GM18526 (cell line): ENCODE results near the gene NME7.

Source experiments
- POLR2A ChIP-seq: IDR thresholded peaks from 3 replicates; pipeline ENCODE4 v1.6.1; 2011; ENCODE audit not compliant: insufficient read length; ENCODE audit errors: extremely low read depth

Gene NME7

DNA sequence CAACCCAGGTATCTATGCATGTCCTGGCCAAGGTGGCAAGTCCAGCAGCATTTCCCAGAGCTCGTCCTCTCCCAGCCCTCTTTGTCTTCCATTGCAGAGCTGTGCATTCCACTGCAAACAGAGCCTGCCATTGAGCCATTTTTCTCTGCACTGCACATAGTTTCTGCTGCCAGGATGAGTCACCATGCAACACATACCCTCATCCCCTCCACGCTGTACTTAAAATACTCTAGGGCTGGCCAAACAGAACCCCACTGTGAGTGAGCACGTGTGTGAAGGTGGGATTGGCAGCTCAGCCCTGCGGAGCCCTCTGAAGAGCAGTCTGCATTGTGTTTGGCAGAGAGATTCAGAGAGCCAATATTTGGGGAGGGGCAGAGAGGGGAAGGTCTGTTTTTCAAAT is 265.0 kb downstream of the NME7 start:
- TF ChIP-seq POLR2A: no peak

DNA sequence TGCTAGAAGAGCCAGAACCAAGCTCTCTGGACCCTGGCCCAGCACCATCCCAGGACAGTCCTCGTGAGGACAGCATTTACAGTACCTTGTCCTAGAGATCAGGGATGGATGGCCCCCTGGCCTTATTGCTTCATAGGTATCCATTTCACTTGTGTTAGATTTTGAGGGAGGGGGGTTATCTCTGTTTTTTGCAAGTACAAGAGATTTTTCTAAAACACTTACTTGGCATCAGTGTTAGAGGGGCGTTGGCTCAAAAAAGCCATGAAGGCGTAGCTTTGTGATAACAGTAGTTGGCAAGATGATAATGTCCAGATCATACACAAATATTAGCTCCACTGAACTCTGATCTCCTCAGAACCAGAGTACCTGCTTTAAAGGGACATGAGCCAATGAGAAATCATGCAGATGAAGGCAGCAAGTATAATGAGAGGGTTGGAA is 266.9 kb downstream of the NME7 start:
- no peak for TF ChIP-seq POLR2A

DNA sequence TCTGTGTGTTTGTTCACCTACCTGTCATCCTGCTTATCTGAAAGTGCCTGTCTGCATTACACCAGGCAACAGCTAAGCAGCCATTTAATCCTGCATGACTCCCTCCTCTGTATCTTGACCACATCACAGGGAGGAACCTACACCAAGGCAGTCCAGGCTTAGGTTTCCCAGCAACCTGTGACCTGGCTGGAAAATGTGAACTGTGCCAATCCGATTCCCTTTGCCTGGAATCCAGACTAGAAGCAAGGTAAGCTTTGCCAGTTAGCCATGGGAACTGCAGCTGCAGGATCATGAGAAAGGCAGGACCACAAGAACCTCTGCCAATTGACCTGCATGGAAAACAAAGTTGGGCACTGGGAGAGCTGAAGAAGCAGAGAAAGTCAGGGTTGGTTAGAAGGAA is 267.4 kb downstream of the NME7 start:
- TF ChIP-seq POLR2A: no peak

DNA sequence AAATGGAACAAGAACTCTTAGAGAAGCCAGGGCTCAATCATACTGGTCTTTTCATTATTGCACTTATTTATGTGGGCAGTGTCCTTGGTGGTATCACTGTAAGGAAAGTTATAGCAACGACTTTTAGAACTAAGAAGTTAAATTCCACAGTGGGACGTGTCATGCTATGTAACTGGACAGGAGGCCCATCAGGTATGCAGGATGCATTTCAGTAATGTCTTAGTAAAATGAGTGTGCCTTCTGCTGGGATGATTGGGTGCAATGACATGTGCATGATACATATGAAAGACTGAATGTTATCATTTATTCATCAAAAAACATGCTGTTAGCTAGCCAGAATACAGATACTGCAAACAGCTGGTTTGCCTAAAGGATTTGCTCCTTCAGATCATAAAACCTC is 268.0 kb downstream of the NME7 start:
- no peak for TF ChIP-seq POLR2A

DNA sequence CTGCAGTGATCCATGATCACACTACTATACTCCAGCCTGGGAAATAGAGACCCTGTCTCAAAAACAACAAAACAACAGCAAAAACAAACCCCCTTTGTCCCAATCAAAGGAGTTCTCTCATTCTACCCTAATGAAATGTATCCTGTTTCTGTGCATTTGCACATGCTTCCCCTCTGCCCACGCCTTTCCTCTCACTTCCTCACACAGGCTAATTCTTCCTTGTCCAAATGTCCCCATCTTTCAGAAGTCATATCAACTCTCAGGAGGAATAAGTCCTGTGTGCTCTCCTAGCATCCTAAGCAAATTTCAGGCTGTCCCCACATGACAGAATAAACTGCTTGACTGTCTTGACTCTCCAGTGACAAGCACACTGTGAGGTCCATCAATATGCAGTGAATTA is 269.2 kb downstream of the NME7 start:
- TF ChIP-seq POLR2A: no peak

DNA sequence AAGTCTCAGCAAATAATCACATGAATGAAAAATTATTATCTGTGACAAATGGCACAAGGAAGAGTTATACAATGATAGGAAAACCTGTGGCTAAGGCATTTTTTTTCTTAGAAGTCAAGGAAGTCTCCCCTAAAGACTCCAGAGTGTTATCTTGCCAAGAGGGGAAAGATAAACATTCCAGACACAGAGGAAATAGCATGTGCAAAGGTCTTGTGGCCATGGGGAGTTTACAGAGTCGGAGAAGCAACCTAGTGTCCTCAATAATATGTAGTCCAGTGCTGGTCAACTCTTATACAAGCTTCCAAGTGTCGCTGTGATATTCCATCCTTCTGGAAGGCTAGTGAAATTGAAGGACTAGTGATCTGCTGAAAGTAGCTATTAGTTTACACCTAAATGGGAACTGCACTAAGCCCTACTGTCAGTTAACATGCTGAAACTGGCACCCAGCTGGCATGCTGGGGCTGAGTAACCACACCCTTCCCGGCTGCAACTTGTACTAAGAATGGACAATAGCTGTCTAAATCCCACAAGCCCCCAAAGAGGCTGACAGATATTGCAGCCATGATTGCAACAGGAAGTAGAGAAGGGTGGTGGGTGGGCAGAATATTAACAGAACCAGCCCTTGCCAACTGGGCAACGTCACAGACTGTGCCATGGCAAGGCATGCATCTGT is 272.6 kb downstream of the NME7 start:
- no peak for TF ChIP-seq POLR2A

DNA sequence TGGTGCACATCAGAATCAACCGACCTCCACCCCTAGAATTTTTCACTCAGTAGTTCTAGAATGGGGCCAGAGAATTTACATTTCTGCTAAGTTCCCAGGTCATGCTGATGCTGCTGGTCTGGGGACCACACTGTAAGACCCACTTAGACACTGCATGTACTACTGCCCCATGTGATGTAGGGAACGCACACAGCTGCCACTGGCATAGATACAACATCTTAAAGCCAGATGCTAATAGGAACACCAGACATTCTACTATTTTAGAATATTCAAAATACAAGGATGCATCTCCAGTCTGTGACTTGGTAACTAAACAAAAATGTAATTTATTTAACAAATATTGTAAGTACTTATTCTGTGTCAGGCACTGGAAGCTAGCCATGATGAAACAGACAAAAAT is 275.2 kb downstream of the NME7 start:
- no peak for TF ChIP-seq POLR2A

DNA sequence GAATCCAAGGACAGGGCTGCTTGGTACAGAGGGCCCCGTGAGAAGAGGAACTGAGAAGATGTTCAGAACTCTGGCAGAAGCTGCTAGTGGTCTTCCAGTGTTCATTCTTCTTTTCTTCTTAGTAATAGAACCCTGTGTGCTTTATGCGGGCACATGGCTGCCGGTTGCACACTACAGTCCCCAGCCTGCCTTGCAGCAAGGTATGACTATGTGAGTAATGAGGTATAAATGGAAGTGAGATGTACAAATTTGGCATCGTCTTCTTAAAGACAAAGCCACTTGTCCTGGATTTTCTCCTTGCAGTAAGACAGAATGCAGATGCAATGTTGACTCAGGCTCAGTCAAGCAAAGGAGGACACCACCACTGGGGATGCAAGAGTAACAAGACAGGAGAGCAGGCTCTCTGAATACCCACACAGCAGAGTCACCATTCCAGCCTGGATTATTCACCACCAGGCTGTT is 276.1 kb downstream of the NME7 start:
- TF ChIP-seq POLR2A: no peak

DNA sequence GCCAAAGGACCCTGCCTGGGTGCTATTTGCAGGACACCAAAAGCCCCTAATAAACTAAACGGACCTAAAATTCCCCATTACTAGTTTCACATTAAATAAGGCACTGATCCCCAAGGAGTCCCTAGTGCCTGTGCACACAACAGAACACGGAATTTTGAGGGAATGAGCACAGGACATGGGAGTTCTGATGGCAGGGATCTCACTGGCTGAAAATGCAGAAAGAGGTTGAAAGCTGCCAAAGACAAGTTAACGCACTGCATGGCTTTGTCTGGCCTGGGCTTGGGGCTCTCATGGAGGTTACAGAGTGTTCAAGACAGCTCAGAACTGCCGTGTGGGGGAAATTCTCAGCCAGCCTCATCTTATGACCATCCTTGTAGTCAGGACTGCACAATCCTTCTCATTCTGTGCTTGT is 276.7 kb downstream of the NME7 start:
- no peak for TF ChIP-seq POLR2A

DNA sequence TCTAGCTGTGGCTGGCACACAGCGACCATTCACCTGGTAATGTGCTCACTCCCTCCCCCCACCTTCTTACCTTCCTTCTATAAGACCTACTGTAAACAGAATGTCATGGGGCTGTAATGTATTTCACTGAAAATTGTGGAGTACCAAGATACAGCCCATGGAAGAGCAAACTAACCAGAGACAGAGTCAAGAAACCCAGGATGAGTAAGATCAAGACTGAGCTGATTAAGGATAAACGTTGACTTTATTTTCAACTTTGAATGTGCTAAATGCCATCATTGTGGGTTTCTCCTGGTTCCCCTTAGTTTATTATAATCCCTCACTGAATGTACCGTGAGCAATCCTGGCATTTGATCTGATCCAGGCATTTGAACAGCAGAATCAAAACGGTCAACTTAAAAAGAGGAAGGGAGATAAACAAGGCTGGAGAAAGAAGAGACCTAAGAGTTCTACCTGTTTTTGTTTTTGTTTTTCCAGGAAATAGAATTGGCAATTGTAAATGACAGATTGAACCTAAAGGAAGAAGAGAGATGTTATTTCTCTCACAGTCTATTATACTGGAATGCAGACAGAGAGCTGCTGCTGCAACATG is 277.2 kb downstream of the NME7 start:
- no peak for TF ChIP-seq POLR2A

DNA sequence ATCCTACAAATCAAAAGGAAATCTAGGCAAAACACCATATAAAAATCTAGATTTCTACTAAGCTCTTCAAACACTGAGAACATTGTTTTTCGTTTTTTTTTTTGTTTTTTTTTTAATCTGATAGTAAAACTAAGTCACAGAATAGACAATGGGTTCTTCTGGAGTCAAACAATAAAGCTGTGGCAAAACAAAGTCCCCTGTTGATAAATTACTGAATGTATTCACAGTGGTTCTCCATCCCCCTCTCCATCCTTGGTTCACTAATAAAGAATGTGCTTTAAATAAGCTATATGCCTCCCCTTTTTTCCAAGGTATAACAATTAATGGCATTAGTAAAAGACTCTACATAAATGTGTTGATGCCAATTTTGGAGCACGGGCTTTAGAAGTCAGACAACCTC is 277.8 kb downstream of the NME7 start:
- no peak for TF ChIP-seq POLR2A

DNA sequence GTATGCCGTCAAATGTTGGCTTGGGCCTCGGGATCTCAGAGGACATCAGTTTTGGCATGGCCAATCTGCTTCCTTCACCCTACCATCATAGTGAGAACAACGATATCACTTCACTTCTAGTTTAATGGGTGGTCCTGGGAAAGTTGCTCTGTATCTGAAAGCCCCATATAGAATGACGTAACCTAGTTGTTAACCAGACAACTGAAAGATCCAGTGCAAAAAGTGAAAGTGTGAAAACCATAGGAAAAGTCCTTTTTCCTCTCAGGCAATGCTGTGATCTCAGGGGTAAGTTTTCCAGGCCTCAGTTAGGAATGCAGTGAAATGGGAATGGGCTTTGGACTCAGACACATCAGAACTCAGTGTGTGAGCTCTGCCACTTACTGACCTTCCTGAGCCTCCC is 279.7 kb downstream of the NME7 start:
- no peak for TF ChIP-seq POLR2A

DNA sequence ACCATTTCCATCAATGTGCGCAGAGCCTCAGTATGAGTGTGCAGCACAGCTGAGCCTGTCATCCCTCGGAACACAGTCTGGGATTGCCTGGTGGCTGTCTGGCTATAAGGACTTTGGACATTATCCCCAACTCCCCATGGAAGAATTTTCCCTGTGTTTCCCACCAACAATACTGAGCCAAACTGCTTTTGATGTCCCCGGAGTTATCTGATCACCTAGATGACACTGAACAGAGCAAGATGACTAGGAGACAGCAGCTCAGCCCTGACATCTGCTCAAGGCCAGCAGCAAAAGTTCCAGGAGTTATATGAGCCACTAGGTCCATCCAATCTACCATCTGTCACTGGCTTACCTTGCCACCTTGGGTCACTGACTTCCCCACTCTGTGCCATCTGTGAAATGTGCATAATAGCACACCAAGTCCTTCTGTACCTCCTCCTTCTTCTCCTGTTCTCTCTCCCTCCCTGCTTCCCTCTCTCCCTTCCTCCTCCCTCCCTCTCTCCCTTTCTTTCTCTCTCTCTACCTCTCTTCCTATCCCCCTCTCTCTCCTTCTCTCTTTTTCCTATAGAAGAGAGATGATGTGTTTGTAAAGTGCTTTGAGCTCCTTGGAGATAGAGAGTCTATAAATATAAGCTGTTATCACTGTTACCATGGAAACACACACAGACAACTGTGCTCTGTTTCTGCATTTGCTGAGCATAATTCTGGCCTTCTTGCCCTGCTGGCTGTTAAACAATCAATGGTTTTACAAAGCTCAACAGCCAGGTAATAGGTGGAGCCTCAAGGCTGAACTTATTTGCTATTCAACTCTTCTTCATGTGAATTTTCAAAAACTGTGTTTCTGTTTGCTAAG is 280.8 kb downstream of the NME7 start:
- no peak for TF ChIP-seq POLR2A

DNA sequence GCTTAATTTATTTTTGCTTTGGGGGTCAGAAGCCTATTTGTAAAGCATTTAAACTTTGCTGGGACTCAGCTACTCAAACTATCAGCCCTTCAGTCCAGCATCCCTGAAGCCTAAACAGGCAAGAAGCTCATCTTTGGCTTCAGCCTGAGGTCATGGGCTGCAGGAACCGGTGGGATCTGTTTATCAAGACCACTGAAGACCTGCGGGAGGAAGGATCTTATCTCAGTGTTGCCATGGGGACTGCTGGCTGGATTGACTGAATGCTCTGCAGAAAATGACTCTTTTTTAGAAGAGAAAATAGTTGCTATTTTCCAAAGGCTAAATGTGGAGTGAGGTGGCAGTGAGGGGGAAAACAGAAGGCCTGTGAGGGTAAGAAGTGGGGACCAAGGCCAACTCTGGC is 281.7 kb downstream of the NME7 start:
- no peak for TF ChIP-seq POLR2A
